ENCODE measurements around the gene MYRIP.

GRCh38 chr3:39965461-39965860 lies 156.1 kb downstream of the MYRIP start:
- TF ChIP-seq CTCF (IDR thresholded peaks at IDR 0.05; ENCODE audit: low read depth, low read length) = no peak
- TF ChIP-seq POLR2A (IDR thresholded peaks at IDR 0.05; ENCODE audit: extremely low read depth, insufficient read length) = no peak
- TF ChIP-seq MYC (IDR thresholded peaks at IDR 0.05; ENCODE audit: low read depth, low read length) = no peak
- TF ChIP-seq MAX (IDR thresholded peaks at IDR 0.05; ENCODE audit: low read depth, low read length) = no peak
